Measurements from ENCODE around the gene TTC39B.

The TTC39B gene

DNA sequence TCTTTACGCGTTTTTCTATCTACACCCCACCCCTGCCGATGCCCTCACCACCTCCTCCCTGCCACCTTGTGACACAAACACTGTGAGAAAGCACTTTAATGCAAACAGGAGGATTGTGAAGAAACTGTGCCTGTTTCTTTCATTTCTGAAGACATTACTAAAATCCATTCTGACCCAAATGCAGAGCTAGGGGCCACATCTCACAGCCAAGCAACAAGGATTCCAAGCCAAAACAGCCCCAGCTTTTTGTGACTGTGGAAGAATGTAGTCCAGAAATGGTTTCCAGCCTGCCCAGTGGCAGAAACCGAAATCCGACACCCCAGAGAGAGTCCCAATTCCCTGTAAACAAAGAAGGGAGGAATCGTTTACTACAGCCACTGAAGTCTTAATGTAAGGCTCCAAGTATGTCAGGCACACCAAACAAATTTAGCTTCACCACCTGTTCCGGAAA lies 190.9 kb downstream of the TTC39B start:
- no peak for DNase-seq

DNA sequence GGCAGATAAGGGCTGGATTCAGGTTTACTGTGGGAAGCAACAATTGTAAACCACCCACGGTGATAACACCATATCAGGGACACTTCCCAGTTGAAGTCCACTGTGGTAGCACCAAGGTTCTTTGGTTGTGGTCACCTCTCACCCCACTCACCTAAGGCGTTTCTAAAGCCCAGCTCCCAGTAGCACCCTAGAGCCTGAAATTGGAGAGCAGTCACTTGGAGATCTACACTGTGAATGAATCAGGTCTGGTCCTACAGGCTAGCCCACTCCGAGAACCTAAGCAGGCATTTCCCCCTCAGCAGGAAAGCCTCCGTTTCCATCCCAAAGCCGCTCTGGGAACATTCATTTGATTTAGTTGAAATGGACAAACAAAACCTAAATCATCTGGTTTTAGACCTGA lies 191.3 kb downstream of the TTC39B start:
- no peak for DNase-seq

DNA sequence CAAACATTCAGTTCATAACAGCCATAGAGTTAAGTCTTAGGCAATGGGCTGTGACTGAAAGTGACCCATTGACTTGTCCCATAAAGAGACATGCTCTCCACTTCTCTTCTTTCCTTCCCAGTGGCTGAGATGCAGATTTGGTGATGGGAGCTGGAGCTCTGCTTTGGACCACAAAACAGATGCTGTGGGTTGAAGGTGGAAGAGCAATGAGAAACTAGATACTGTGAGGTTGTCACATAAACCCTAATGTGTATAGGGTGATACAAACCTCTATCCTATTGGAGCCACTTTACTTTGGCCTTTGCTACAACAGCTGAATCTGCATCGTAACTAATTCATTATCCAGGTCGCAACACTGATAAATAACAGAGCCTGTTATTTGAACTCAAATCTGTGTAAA lies 192.0 kb downstream of the TTC39B start:
- no peak for DNase-seq
